Vagina (tissue), 2 donors: ENCODE data around the gene GDF3. TPM values are rescaled to one million over a fixed set of nuclear protein-coding genes. Genes with fewer than 3 reads are reported as not detected.

Experiments
- DNase-seq, 2 donors: peaks; one replicate each; pipeline ENCODE4 v3.0.0-alpha.2; 2017; ENCODE audit errors: extremely low spot score in 2 of 2
- H3K27ac ChIP-seq: fragments of 200-600 bp; sonication (generic); one replicate; pipeline ENCODE4 v1.5.1; 2019
- H3K27me3 ChIP-seq: fragments of 200-600 bp; sonication (generic); one replicate; pipeline ENCODE4 v1.5.1; 2019
- H3K36me3 ChIP-seq, 2 donors: fragments of 200-600 bp; sonication (generic); one replicate each; pipeline ENCODE4 v1.5.1; 2017 to 2019
- H3K4me1 ChIP-seq: fragments of 200-600 bp; sonication (generic); one replicate; pipeline ENCODE4 v1.5.1; 2019
- H3K4me3 ChIP-seq, 2 donors: fragments of 200-600 bp; sonication (generic); 1 replicate in 1 of 2; 2 replicates in 1 of 2; pipeline ENCODE4 v1.5.1; 2016 to 2019
- H3K9me3 ChIP-seq: fragments of 200-600 bp; sonication (generic); one replicate; pipeline ENCODE4 v1.5.1; 2019
- POLR2A ChIP-seq, 2 donors: fragments of 450-650 bp; IDR thresholded peaks; one replicate each; pipeline ENCODE4 v1.6.1; 2017; ENCODE audit warnings: antibody characterized with exemption in 2 of 2, mild to moderate bottlenecking in 2 of 2, moderate library complexity in 2 of 2
- POLR2AphosphoS5 ChIP-seq, 2 donors: sonication (generic); formaldehyde crosslinking; IDR thresholded peaks; one replicate each; pipeline ENCODE4 v1.9.0; 2017; ENCODE audit warnings: antibody characterized with exemption in 2 of 2, mild to moderate bottlenecking in 2 of 2, low read depth in 1 of 2; ENCODE audit not compliant: insufficient read depth in 1 of 2
- intact Hi-C: fragments of 100-400 bp; cut with DNase I; formaldehyde crosslinking; loops from one replicate; pipeline ENCODE4 v1.15.1; 2023
- total RNA-seq: library from RNA; depleted of rRNA; stranded (reverse); fragments of >200 nt; gene quantifications from one replicate; pipeline ENCODE4 v1.2.3, GENCODE V29; 2016
- TF ChIP-seq, protein P1 (sequence below), 3 experiments: fragments of 450-650 bp in 2 of 3; fragments of 200-600 bp in 1 of 3; sonication (generic) in 1 of 3; IDR thresholded peaks; one replicate each; pipeline ENCODE4 v1.5.1; 2017 to 2019; ENCODE audit warnings: antibody characterized with exemption in 3 of 3, mild to moderate bottlenecking in 2 of 3, moderate library complexity in 2 of 3

GDF3 gene
- total RNA-seq, 1 donor from 2014 or later, result not detected

DNA sequence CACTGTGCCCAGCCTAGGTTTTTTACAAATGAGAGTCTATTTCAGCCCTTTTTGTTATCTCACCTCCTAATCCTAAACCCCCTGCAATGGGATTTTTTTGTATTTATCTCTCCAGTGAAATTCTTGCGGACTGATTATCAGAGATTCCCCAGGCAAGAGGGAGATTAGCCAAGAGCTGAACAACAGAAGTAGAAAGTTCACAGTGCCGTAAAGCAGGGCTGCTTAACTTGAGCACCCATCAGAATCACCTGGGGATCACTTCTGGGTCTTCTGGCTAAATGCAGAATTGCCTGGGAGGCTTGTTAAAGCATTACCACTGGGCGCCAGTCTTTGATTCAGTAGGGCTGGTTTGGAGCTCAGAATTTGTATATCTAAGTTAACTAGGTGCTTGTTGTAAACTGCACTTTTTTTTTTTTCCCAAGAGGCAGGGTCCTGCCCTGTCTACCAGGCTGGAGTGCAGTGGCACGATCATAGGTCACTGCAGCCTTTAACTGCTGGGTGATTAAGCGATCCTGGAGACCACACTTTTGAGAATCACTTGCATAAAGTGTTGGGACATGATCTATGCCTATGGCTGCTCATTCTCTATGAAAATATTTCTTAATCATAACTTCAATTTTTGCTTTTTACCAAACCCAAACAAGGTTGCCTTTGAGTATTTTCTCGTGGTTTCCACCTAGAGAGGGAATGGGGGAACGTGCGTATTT is 14.5 kb upstream of the GDF3 start:
- no peak overlapping the region for H3K27ac ChIP-seq
- H3K4me1 ChIP-seq, result no peaks in the 10 kb centered on the region
- H3K9me3 ChIP-seq, result no peaks in the 10 kb centered on the region
- no peak for DNase-seq
- no peak overlapping the region for H3K4me3 ChIP-seq
- TF ChIP-seq, protein P1, sequence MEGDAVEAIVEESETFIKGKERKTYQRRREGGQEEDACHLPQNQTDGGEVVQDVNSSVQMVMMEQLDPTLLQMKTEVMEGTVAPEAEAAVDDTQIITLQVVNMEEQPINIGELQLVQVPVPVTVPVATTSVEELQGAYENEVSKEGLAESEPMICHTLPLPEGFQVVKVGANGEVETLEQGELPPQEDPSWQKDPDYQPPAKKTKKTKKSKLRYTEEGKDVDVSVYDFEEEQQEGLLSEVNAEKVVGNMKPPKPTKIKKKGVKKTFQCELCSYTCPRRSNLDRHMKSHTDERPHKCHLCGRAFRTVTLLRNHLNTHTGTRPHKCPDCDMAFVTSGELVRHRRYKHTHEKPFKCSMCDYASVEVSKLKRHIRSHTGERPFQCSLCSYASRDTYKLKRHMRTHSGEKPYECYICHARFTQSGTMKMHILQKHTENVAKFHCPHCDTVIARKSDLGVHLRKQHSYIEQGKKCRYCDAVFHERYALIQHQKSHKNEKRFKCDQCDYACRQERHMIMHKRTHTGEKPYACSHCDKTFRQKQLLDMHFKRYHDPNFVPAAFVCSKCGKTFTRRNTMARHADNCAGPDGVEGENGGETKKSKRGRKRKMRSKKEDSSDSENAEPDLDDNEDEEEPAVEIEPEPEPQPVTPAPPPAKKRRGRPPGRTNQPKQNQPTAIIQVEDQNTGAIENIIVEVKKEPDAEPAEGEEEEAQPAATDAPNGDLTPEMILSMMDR (IDR thresholded peaks at IDR 0.05), result no peak
- no peak for TF ChIP-seq POLR2AphosphoS5 (IDR thresholded peaks at IDR 0.05; ENCODE audit: insufficient read depth in 1 of 2, low read depth in 1 of 2)
- H3K36me3 ChIP-seq, result no peaks in the 10 kb centered on the region
- no peaks in the 10 kb centered on the region for H3K27me3 ChIP-seq
- intact Hi-C loops, result no loop called here

DNA sequence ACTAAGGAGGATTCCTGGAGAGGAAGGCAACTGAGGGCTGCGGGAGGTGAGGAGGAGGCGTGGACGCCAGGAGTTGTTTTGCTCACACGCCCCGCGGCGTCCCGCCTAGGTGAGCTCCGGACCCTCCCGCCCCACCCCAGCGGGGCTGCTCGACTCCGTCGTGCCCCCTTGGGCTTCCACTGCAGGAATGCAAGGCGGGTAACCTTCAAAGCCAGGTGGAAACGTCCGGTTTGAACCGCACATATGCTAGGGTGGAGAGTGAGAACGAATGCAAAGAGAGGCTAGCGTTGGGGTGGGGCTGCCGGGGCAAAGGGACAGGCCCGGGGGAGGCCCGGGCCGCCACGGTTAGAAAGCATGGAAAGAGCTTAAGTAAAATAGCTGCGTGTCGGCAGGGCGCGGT is 10.3 kb upstream of the GDF3 start:
- H3K9me3 ChIP-seq, result no peaks in the 10 kb centered on the region
- H3K27ac ChIP-seq, result no peak overlapping the region
- TF ChIP-seq POLR2A (IDR thresholded peaks at IDR 0.05), result no peak
- TF ChIP-seq, protein P1 (IDR thresholded peaks at IDR 0.05), result no peak
- H3K4me1 ChIP-seq, result no peaks in the 10 kb centered on the region
- no peaks in the 10 kb centered on the region for H3K27me3 ChIP-seq
- no peak for DNase-seq
- H3K36me3 ChIP-seq, result no peaks in the 10 kb centered on the region
- no peak overlapping the region for H3K4me3 ChIP-seq
- intact Hi-C loops, result no loop called here

DNA sequence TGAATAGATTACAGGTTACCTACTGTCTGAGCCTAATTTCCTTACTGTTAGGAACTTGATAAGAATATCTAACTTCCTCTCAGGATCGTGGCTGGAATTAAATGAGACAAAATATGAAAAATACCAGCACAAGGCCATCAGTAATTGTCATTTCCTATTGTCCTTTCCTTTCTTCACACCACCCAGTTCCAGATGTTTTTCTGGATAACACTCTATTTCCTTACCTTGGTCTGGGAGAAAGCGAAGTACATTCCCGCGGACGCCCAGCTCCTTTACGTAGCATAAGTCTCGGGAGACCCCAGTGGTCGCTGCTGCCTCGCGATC is 376 bp downstream of the GDF3 start:
- intact Hi-C loops, result no loop called here
- no peak overlapping the region for H3K27ac ChIP-seq
- H3K4me3 ChIP-seq, result no peak overlapping the region

DNA sequence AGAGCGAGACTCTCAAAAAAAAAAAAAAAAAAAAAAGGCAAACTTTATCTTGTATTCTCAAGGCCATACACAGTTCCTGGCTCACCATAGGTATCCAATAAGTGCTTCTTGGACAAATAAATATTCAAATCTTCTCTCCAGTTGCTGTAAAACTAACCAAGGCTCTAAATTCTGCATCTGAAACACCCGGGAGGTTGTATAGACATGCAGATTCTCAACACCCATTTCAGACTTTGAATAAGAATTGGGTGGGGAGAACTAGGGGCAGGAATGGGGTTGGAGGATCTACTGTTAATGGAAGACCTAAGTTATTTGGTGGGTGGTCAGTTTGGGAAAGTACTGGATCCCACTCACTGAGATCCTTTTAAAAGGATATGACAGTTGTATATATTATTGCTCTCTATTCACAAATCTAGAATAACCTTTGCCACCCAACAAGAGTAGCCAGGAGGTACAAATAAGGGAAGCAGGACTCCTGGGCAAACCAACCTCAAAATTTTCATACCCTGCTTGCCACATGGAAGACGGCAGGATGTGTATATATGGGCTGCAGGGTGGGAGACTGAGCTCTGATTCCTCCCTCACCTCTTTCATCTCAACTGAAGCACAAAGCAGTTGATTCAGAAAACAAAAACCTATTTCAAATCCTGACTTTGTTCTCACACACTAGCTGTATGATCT is 879 bp downstream of the GDF3 start:
- no peaks in the 10 kb centered on the region for H3K9me3 ChIP-seq
- DNase-seq, result no peak
- no peaks in the 10 kb centered on the region for H3K27me3 ChIP-seq
- H3K36me3 ChIP-seq, result no peaks in the 10 kb centered on the region
- intact Hi-C loops, result no loop called here
- H3K4me3 ChIP-seq, result no peak overlapping the region
- H3K4me1 ChIP-seq, result no peaks in the 10 kb centered on the region
- TF ChIP-seq POLR2AphosphoS5 (IDR thresholded peaks at IDR 0.05; ENCODE audit: insufficient read depth in 1 of 2, low read depth in 1 of 2) (no peak), POLR2A (IDR thresholded peaks at IDR 0.05) (no peak)
- TF ChIP-seq, protein P1 (IDR thresholded peaks at IDR 0.05), result no peak
- H3K27ac ChIP-seq, result no peak overlapping the region

More for the DNA sequence above, 376 bp downstream of the GDF3 start:
- Histone ChIP-seq H3K4me1 (no peaks in the 10 kb centered on the region), H3K27me3 (no peaks in the 10 kb centered on the region), H3K9me3 (no peaks in the 10 kb centered on the region), H3K36me3 (no peaks in the 10 kb centered on the region)
- TF ChIP-seq POLR2A (IDR thresholded peaks at IDR 0.05) (no peak), POLR2AphosphoS5 (IDR thresholded peaks at IDR 0.05; ENCODE audit: insufficient read depth in 1 of 2, low read depth in 1 of 2) (no peak)
- TF ChIP-seq, protein P1 (IDR thresholded peaks at IDR 0.05), result no peak
- no peak for DNase-seq

DNA sequence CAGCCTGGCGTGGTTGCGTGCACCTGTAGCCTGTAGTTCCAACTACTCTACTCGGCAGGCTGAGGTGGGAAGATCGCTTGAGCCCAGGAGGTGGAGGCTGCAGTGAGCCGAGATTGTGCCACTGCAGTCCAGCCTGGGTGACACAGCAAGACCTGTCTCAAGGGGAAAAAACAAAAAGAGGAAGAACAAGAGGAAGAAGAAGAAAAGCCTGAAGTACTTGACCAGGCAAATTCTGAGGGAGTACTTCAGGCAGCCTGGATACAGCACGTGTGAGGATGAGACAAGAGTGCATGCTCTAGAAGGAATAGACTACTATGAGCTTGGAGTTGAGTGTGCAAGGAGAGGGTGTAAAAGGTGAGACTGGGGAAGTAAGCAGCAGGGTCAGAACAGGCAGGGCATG is 1.8 kb downstream of the GDF3 start:
- H3K4me1 ChIP-seq, result no peaks in the 10 kb centered on the region
- H3K9me3 ChIP-seq, result no peaks in the 10 kb centered on the region
- no peak overlapping the region for H3K27ac ChIP-seq
- H3K36me3 ChIP-seq, result no peaks in the 10 kb centered on the region
- intact Hi-C loops, result no loop called here
- TF ChIP-seq POLR2AphosphoS5 (IDR thresholded peaks at IDR 0.05; ENCODE audit: insufficient read depth in 1 of 2, low read depth in 1 of 2) (no peak), POLR2A (IDR thresholded peaks at IDR 0.05) (no peak)
- TF ChIP-seq, protein P1 (IDR thresholded peaks at IDR 0.05), result no peak
- no peak for DNase-seq
- no peaks in the 10 kb centered on the region for H3K27me3 ChIP-seq
- no peak overlapping the region for H3K4me3 ChIP-seq
